Mesenchymal stem cell (in vitro differentiated cells and primary cell): Measurements from ENCODE around the gene STRBP.

Experiments used
- DNase-seq: peaks from one replicate; pipeline ENCODE4 v3.0.0-alpha.2; 2013
- H2AFZ ChIP-seq: one replicate; pipeline ENCODE4 v1.6.1; 2013; ENCODE audit warnings: low read depth, mild to moderate bottlenecking, control low read depth, inconsistent platforms, low read length, moderate library complexity
- H2AK5ac ChIP-seq: 2 replicates; pipeline ENCODE4 v1.6.1; 2013; ENCODE audit warnings: low read length, moderate library complexity, mild to moderate bottlenecking, inconsistent platforms; ENCODE audit not compliant: severe bottlenecking
- H2BK120ac ChIP-seq: one replicate; pipeline ENCODE4 v1.6.1; 2013; ENCODE audit warnings: low read depth, mild to moderate bottlenecking, inconsistent platforms, low read length, moderate library complexity
- H2BK12ac ChIP-seq, 2 experiments: one replicate each; pipeline ENCODE4 v1.6.1; 2013; ENCODE audit warnings: inconsistent platforms in 2 of 2, low read length in 2 of 2, mild to moderate bottlenecking in 2 of 2, moderate library complexity in 2 of 2, control low read depth in 1 of 2
- H2BK15ac ChIP-seq: one replicate; pipeline ENCODE4 v1.6.1; 2013; ENCODE audit warnings: mild to moderate bottlenecking, low read depth, inconsistent platforms; ENCODE audit not compliant: poor library complexity, severe bottlenecking
- H2BK5ac ChIP-seq: 2 replicates; pipeline ENCODE4 v1.6.1; 2013; ENCODE audit warnings: low read depth, mild to moderate bottlenecking, low read length, control low read depth, inconsistent platforms; ENCODE audit not compliant: poor library complexity, severe bottlenecking
- H3K14ac ChIP-seq, 2 experiments: one replicate each; pipeline ENCODE4 v1.6.1; 2013; ENCODE audit warnings: inconsistent platforms in 2 of 2, low read length in 2 of 2, control low read depth in 1 of 2, mild to moderate bottlenecking in 1 of 2, moderate library complexity in 1 of 2
- H3K18ac ChIP-seq, 2 experiments: one replicate each; pipeline ENCODE4 v1.6.1; 2013; ENCODE audit warnings: inconsistent platforms in 2 of 2, low read length in 2 of 2, control low read depth in 1 of 2, low read depth in 1 of 2, mild to moderate bottlenecking in 1 of 2
- H3K23ac ChIP-seq, 2 experiments: one replicate each; pipeline ENCODE4 v1.6.1; 2013; ENCODE audit warnings: inconsistent platforms in 2 of 2, low read length in 2 of 2, mild to moderate bottlenecking in 2 of 2, moderate library complexity in 2 of 2, control low read depth in 1 of 2
- H3K27ac ChIP-seq: 2 replicates; pipeline ENCODE4 v1.5.1; 2013; ENCODE audit warnings: mild to moderate bottlenecking, moderate library complexity, low read length, control low read depth, inconsistent platforms; ENCODE audit not compliant: poor library complexity, severe bottlenecking
- H3K27me3 ChIP-seq, 2 experiments: 2 replicates each; pipeline versions ENCODE4 v1.6.1 to v1.7.0; 2013; ENCODE audit warnings: low read length in 2 of 2, mild to moderate bottlenecking in 2 of 2, moderate library complexity in 2 of 2, control low read depth in 1 of 2, inconsistent platforms in 1 of 2; ENCODE audit not compliant: control insufficient read depth in 1 of 2, insufficient read depth in 1 of 2
- H3K36me3 ChIP-seq, 2 experiments: 2 replicates each; pipeline versions ENCODE4 v1.6.1 to v1.7.0; 2013; ENCODE audit warnings: low read length in 2 of 2, control low read depth in 1 of 2, inconsistent platforms in 1 of 2, low read depth in 1 of 2, mild to moderate bottlenecking in 1 of 2; ENCODE audit not compliant: insufficient read depth in 2 of 2, control insufficient read depth in 1 of 2
- H3K4ac ChIP-seq, 2 experiments: one replicate each; pipeline ENCODE4 v1.6.1; 2013; ENCODE audit warnings: inconsistent platforms in 2 of 2, low read length in 2 of 2, mild to moderate bottlenecking in 2 of 2, moderate library complexity in 2 of 2, control low read depth in 1 of 2, low read depth in 1 of 2
- H3K4me1 ChIP-seq: 2 replicates; pipeline ENCODE4 v1.6.1; 2013; ENCODE audit warnings: low read depth, low read length, control low read depth; ENCODE audit not compliant: control insufficient read depth, insufficient read depth
- H3K4me2 ChIP-seq: 2 replicates; pipeline ENCODE4 v1.6.1; 2013; ENCODE audit warnings: low read length, mild to moderate bottlenecking, inconsistent platforms; ENCODE audit not compliant: poor library complexity, severe bottlenecking
- H3K4me3 ChIP-seq, 2 experiments: 2 replicates each; pipeline versions ENCODE4 v1.5.1 to v1.7.0; 2013; ENCODE audit warnings: low read length in 2 of 2, mild to moderate bottlenecking in 2 of 2, control low read depth in 1 of 2, low read depth in 1 of 2; ENCODE audit not compliant: insufficient read depth in 1 of 2
- H3K79me1 ChIP-seq: replicated peaks from 2 replicates; pipeline ENCODE4 v1.6.1; 2013; ENCODE audit warnings: mild to moderate bottlenecking, control low read depth, low read length, inconsistent platforms; ENCODE audit not compliant: poor library complexity, severe bottlenecking
- H3K9ac ChIP-seq: 2 replicates; pipeline ENCODE4 v1.7.0; 2013; ENCODE audit warnings: mild to moderate bottlenecking, low read length, moderate library complexity
- H3K9me3 ChIP-seq: 2 replicates; pipeline ENCODE4 v1.7.0; 2013; ENCODE audit warnings: mild to moderate bottlenecking, low read length; ENCODE audit not compliant: control insufficient read depth
- H4K8ac ChIP-seq: one replicate; pipeline ENCODE4 v1.6.1; 2013; ENCODE audit warnings: inconsistent platforms, mild to moderate bottlenecking, low read length, moderate library complexity
- H4K91ac ChIP-seq: one replicate; pipeline ENCODE4 v1.6.1; 2013; ENCODE audit warnings: mild to moderate bottlenecking, low read length, inconsistent platforms
- WGBS: methylation state at CpG from one replicate; pipeline ENCODE4 v1.1.7; 2013; ENCODE audit warnings: mixed read lengths; 5-methylcytosine and 5-hydroxymethylcytosine counted together

The STRBP gene

DNA sequence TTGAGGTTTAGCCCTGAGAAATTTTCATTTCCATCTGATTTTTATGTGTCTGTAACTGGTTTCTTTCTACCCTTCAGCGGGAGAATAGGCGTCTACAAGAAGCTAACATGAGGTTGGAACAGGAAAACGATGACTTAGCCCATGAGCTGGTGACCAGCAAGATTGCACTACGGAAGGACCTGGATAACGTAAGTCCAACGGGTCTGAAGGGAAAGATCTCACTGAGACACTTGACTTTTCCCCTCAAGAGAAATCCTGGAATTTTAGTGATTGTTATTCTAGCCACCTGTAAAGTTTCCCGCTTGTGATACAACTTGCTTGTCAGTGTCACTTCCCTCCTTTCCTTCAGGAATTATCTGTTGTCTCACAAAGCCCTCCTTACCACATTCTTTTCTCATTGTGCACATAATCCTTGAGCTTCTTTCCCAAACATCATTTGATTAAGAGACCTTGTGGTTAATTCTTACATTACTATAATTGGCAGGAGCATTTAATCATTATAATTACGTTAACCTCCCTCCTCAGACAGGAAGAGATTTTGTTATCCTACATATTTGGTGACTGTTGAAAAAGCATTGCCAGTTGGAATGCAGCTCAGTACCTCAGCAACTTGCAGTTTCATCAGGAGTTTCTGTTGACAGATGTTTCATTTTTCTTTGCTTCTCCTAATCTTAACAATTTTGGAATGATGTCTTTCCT, 178.0 kb downstream of the STRBP start:
- H3K36me3 ChIP-seq: peaks cover 19 to 88% of the 10 kb centered on the region in 2 experiments
- no peak overlapping the region for H3K18ac ChIP-seq
- no peak overlapping the region for H2AFZ ChIP-seq
- H3K4ac ChIP-seq: no peak overlapping the region
- H3K27me3 ChIP-seq: no peaks in the 10 kb centered on the region
- H3K4me3 ChIP-seq: no peak overlapping the region
- H3K4me2 ChIP-seq: no peak overlapping the region
- DNase-seq: no peak
- H2BK5ac ChIP-seq: no peak overlapping the region
- H3K14ac ChIP-seq: no peak overlapping the region
- no peak overlapping the region for H4K91ac ChIP-seq
- no peak overlapping the region for H2AK5ac ChIP-seq
- peaks cover 10% of the 10 kb centered on the region for H3K79me1 ChIP-seq
- no peak overlapping the region for H2BK15ac ChIP-seq
- no peak overlapping the region for H3K9ac ChIP-seq
- H3K27ac ChIP-seq: no peak overlapping the region
- no peak overlapping the region for H2BK12ac ChIP-seq
- no peak overlapping the region for H2BK120ac ChIP-seq
- no peak overlapping the region for H4K8ac ChIP-seq
- no peaks in the 10 kb centered on the region for H3K9me3 ChIP-seq
- H3K23ac ChIP-seq: no peak overlapping the region
- no peaks in the 10 kb centered on the region for H3K4me1 ChIP-seq
- 96% methylated on average over 7 of the region's 8 CpGs for WGBS

DNA sequence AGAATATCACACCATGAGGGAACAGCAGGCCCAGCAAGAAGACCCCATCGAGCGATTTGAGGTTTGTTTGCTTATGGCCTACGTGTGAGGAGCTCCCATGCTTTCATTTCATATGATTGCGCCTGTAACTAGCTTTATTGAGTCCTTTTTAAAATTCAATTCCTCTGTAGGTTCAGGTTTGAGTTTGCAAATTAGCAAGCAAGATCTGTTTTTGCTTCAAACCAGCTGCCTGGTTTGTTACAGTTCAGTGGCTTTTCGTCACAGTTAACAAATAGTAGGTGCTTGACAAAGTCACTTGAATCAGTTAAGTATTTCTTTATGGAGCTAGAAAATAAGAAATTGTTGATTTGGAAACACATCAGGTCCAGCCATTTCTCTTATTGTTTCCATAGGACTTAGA, 178.6 kb downstream of the STRBP start:
- Histone ChIP-seq H3K18ac (no peak overlapping the region), H4K91ac (no peak overlapping the region), H3K79me1 (peaks cover 10% of the 10 kb centered on the region), H2BK5ac (no peak overlapping the region), H2BK120ac (no peak overlapping the region), H3K9ac (no peak overlapping the region), H2AK5ac (no peak overlapping the region), H3K4me2 (no peak overlapping the region), H2AFZ (no peak overlapping the region), H3K36me3 (peaks cover 20 to 91% of the 10 kb centered on the region in 2 experiments), H4K8ac (no peak overlapping the region), H3K4ac (no peak overlapping the region), H3K9me3 (no peaks in the 10 kb centered on the region), H3K23ac (no peak overlapping the region), H3K4me1 (peaks cover under 1% of the 10 kb centered on the region), H3K27ac (no peak overlapping the region), H3K14ac (no peak overlapping the region), H2BK12ac (no peak overlapping the region), H3K4me3 (no peak overlapping the region), H2BK15ac (no peak overlapping the region), H3K27me3 (no peaks in the 10 kb centered on the region)
- DNase-seq: no peak
- 98% methylated on average over 5 of the region's 5 CpGs for WGBS

GRCh38 chr9:123089040-123089439, 179.3 kb downstream of the STRBP start:
- no peak for DNase-seq
- Histone ChIP-seq H3K27me3 (no peaks in the 10 kb centered on the region), H4K8ac (no peak overlapping the region), H2AK5ac (no peak overlapping the region), H3K4ac (no peak overlapping the region), H3K4me2 (no peak overlapping the region), H3K9me3 (no peaks in the 10 kb centered on the region), H2BK12ac (no peak overlapping the region), H2BK15ac (no peak overlapping the region), H4K91ac (no peak overlapping the region), H2BK5ac (no peak overlapping the region), H3K23ac (no peak overlapping the region), H3K4me3 (no peak overlapping the region), H3K4me1 (peaks cover 2% of the 10 kb centered on the region), H3K36me3 (peaks cover 22 to 96% of the 10 kb centered on the region in 2 experiments), H2BK120ac (no peak overlapping the region), H3K79me1 (peaks cover 10% of the 10 kb centered on the region), H3K27ac (no peak overlapping the region), H3K18ac (no peak overlapping the region), H2AFZ (no peak overlapping the region), H3K9ac (no peak overlapping the region), H3K14ac (no peak overlapping the region)
- 100% methylated on average over 1 of the region's 1 CpG for WGBS

GRCh38 chr9:123087359-123087888, 181.0 kb downstream of the STRBP start:
- no peak overlapping the region for H3K23ac ChIP-seq
- H2BK5ac ChIP-seq: no peak overlapping the region
- no peaks in the 10 kb centered on the region for H3K27me3 ChIP-seq
- H2AFZ ChIP-seq: no peak overlapping the region
- no peak overlapping the region for H3K4me2 ChIP-seq
- H3K14ac ChIP-seq: no peak overlapping the region
- no peak overlapping the region for H4K8ac ChIP-seq
- peaks cover 2% of the 10 kb centered on the region for H3K4me1 ChIP-seq
- no peak overlapping the region for H4K91ac ChIP-seq
- no peak overlapping the region for H3K4me3 ChIP-seq
- H2BK15ac ChIP-seq: no peak overlapping the region
- H3K36me3 ChIP-seq: peaks cover 15 to 93% of the 10 kb centered on the region in 2 experiments
- H3K79me1 ChIP-seq: peaks cover 4% of the 10 kb centered on the region
- 100% methylated on average over 1 of the region's 4 CpGs for WGBS
- H2BK12ac ChIP-seq: no peak overlapping the region
- no peaks in the 10 kb centered on the region for H3K9me3 ChIP-seq
- no peak overlapping the region for H2BK120ac ChIP-seq
- H3K27ac ChIP-seq: no peak overlapping the region
- H3K4ac ChIP-seq: no peak overlapping the region
- H3K9ac ChIP-seq: no peak overlapping the region
- H2AK5ac ChIP-seq: no peak overlapping the region
- no peak for DNase-seq
- no peak overlapping the region for H3K18ac ChIP-seq
